GM10266 (cell line): ENCODE results near the gene NEDD4.
"Not testable (repeated sequence)": the region's sequence is repeated elsewhere in the genome, so short reads cannot be mapped to it uniquely, and the experiment has no call there.

Experiments used
- DNase-seq: peaks from one replicate; pipeline ENCODE4 v3.0.0; 2012; ENCODE audit errors: extremely low spot score
- CTCF ChIP-seq: IDR thresholded peaks from 2 replicates; pipeline ENCODE4 v1.5.1; 2012; ENCODE audit warnings: mild to moderate bottlenecking, low read depth; ENCODE audit not compliant: control insufficient read depth, insufficient read depth; ENCODE audit errors: missing control alignments

NEDD4 gene

GRCh38 chr15:56019819-56020486 is 26.5 kb upstream of the NEDD4 start:
- TF ChIP-seq CTCF = no peak
- DNase-seq = no peak

GRCh38 chr15:56019060-56019793 is 25.8 kb upstream of the NEDD4 start:
- TF ChIP-seq CTCF = no peak
- no peak for DNase-seq

- DNase-seq = no peak
- no peak for TF ChIP-seq CTCF
These were observed 24.5 kb upstream of the NEDD4 start for GRCh38 chr15:56017920-56018319.

GRCh38 chr15:56017511-56017910 is 24.1 kb upstream of the NEDD4 start:
- no peak for TF ChIP-seq CTCF
- no peak for DNase-seq

GRCh38 chr15:56016281-56016680 is 22.9 kb upstream of the NEDD4 start:
- no peak for DNase-seq
- no peak for TF ChIP-seq CTCF

- no peak for DNase-seq
- TF ChIP-seq CTCF = no peak
These were observed 21.3 kb upstream of the NEDD4 start for GRCh38 chr15:56014677-56015076.

GRCh38 chr15:56007053-56007452 is 13.6 kb upstream of the NEDD4 start:
- not testable (repeated sequence) for DNase-seq

- DNase-seq = not testable (repeated sequence)
These were observed 13.0 kb upstream of the NEDD4 start for GRCh38 chr15:56006371-56006770.

GRCh38 chr15:56004281-56004680 is 10.9 kb upstream of the NEDD4 start:
- not testable (repeated sequence) for DNase-seq

GRCh38 chr15:56003777-56004176 is 10.4 kb upstream of the NEDD4 start:
- not testable (repeated sequence) for DNase-seq

GRCh38 chr15:56003277-56003676 is 9.9 kb upstream of the NEDD4 start:
- DNase-seq = not testable (repeated sequence)
